Fibroblast of skin of right biceps (primary cell): ENCODE data around the gene MED13L.

Experiments used
- DNase-seq: peaks from one replicate; pipeline ENCODE4 v3.0.0-alpha.2; 2013

MED13L gene

GRCh38 chr12:116209503-116209902 lies 68.0 kb downstream of the MED13L start:
- no peak for DNase-seq

GRCh38 chr12:116207274-116207673 lies 70.2 kb downstream of the MED13L start:
- no peak for DNase-seq

GRCh38 chr12:116206828-116207227 lies 70.7 kb downstream of the MED13L start:
- DNase-seq = no peak

- DNase-seq = no peak
These were observed 72.7 kb downstream of the MED13L start for GRCh38 chr12:116204785-116205184.

GRCh38 chr12:116204169-116204568 lies 73.3 kb downstream of the MED13L start:
- DNase-seq = no peak

- DNase-seq = peak; percentile 48
These were observed 74.6 kb downstream of the MED13L start for GRCh38 chr12:116202940-116203339.

- DNase-seq = peak; percentile 16
These were observed 75.1 kb downstream of the MED13L start for GRCh38 chr12:116202433-116202832.

GRCh38 chr12:116201908-116202307 lies 75.6 kb downstream of the MED13L start:
- DNase-seq = peak; percentile 79

- DNase-seq = no peak
These were observed 76.1 kb downstream of the MED13L start for GRCh38 chr12:116201359-116201758.

GRCh38 chr12:116200812-116201211 lies 76.7 kb downstream of the MED13L start:
- DNase-seq = peak; percentile 56

GRCh38 chr12:116199160-116199706 lies 78.3 kb downstream of the MED13L start:
- DNase-seq = no peak

GRCh38 chr12:116196752-116197718 lies 80.5 kb downstream of the MED13L start:
- DNase-seq = no peak

GRCh38 chr12:116196226-116196625 lies 81.3 kb downstream of the MED13L start:
- no peak for DNase-seq

GRCh38 chr12:116194935-116195431 lies 82.5 kb downstream of the MED13L start:
- DNase-seq = no peak

- no peak for DNase-seq
These were observed 87.8 kb downstream of the MED13L start for GRCh38 chr12:116189692-116190091.

GRCh38 chr12:116188581-116188980 lies 88.9 kb downstream of the MED13L start:
- DNase-seq = no peak

GRCh38 chr12:116187151-116187511 lies 90.4 kb downstream of the MED13L start:
- DNase-seq = no peak

- no peak for DNase-seq
These were observed 90.9 kb downstream of the MED13L start for GRCh38 chr12:116186482-116187150.

- peak; percentile 42 for DNase-seq
These were observed 92.7 kb downstream of the MED13L start for GRCh38 chr12:116184763-116185162.

- DNase-seq = peak; percentile 52
These were observed 93.8 kb downstream of the MED13L start for GRCh38 chr12:116183741-116184141.

GRCh38 chr12:116182359-116183063 lies 95.0 kb downstream of the MED13L start:
- no peak for DNase-seq

GRCh38 chr12:116180448-116180847 lies 97.0 kb downstream of the MED13L start:
- DNase-seq = no peak

GRCh38 chr12:116179384-116179783 lies 98.1 kb downstream of the MED13L start:
- no peak for DNase-seq
